ENCODE data around the gene DENND6A.

DENND6A gene

GRCh38 chr3:57692396-57693147, at the start of gene DENND6A:
Gene DENND6A, minus strand, starts transcription at chr3:57693077. Its CDS starts 59 bp downstream, at chr3:57693018.
- TF ChIP-seq, protein P1, sequence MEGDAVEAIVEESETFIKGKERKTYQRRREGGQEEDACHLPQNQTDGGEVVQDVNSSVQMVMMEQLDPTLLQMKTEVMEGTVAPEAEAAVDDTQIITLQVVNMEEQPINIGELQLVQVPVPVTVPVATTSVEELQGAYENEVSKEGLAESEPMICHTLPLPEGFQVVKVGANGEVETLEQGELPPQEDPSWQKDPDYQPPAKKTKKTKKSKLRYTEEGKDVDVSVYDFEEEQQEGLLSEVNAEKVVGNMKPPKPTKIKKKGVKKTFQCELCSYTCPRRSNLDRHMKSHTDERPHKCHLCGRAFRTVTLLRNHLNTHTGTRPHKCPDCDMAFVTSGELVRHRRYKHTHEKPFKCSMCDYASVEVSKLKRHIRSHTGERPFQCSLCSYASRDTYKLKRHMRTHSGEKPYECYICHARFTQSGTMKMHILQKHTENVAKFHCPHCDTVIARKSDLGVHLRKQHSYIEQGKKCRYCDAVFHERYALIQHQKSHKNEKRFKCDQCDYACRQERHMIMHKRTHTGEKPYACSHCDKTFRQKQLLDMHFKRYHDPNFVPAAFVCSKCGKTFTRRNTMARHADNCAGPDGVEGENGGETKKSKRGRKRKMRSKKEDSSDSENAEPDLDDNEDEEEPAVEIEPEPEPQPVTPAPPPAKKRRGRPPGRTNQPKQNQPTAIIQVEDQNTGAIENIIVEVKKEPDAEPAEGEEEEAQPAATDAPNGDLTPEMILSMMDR (IDR thresholded peaks at IDR 0.05; ENCODE audit: borderline replicate concordance, control extremely low read depth, extremely low read depth, insufficient read depth, missing control alignments), result no peak
- in situ Hi-C loops (cut with MboI; ENCODE audit: low sequenced_read_pairs, unreplicated experiment), result no loop called here
- DNase-seq (ENCODE audit: low spot score), result peak; percentile 98

DNA sequence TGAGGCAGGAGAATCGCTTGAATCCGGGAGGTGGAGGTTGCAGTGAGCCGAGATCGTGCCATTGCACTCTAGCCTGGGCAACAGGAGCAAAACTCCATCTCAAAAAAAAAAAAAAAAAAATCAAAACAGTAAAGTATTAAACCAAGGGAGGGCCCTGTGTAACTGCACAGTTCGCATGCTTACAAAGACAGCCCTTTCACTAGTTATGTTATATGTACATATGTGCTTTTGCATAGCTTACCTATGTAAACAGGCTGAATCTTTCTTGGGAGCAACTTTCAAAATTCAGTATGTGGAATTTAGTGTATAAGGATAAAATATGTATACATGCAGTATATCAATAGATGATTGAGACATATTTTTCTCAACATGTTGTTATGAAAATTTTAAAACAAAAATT, 47.1 kb upstream of the DENND6A start:
- in situ Hi-C loops (cut with MboI; ENCODE audit: low sequenced_read_pairs, unreplicated experiment), result no loop called here
- TF ChIP-seq, protein P1 (IDR thresholded peaks at IDR 0.05; ENCODE audit: borderline replicate concordance, control extremely low read depth, extremely low read depth, insufficient read depth, missing control alignments), result no peak

GRCh38 chr3:57738391-57738790, 45.5 kb upstream of the DENND6A start:
- no peak for DNase-seq (ENCODE audit: low spot score)
- TF ChIP-seq, protein P1 (IDR thresholded peaks at IDR 0.05; ENCODE audit: borderline replicate concordance, control extremely low read depth, extremely low read depth, insufficient read depth, missing control alignments), result no peak
- in situ Hi-C loops (cut with MboI; ENCODE audit: low sequenced_read_pairs, unreplicated experiment), result no loop called here

More for the DNA sequence above, 47.1 kb upstream of the DENND6A start:
- no peak for DNase-seq (ENCODE audit: low spot score)

DNA sequence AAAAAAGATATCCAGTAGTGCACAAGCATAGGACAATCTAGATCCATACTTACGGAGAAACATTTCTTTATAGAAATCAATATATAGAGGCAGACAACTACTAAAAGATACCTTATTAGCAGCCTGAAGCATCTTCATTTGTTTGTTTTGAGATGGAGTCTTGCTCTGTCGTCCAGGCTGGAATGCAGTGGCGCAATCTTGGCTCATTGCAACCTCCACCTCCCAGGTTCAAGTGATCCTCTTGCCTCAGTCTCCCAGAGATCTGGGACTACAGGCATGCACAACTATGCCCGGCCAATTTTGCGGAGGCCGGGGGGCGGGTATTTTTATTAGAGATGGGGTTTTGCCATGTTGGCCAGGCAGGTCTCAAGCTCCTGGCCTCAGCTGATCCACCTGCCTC, 45.0 kb upstream of the DENND6A start:
- in situ Hi-C loops (cut with MboI; ENCODE audit: low sequenced_read_pairs, unreplicated experiment), result no loop called here
- DNase-seq (ENCODE audit: low spot score), result no peak
- TF ChIP-seq, protein P1 (IDR thresholded peaks at IDR 0.05; ENCODE audit: borderline replicate concordance, control extremely low read depth, extremely low read depth, insufficient read depth, missing control alignments), result no peak

GRCh38 chr3:57735405-57735804, 42.5 kb upstream of the DENND6A start:
- in situ Hi-C loops (cut with MboI; ENCODE audit: low sequenced_read_pairs, unreplicated experiment), result no loop called here
- TF ChIP-seq, protein P1 (IDR thresholded peaks at IDR 0.05; ENCODE audit: borderline replicate concordance, control extremely low read depth, extremely low read depth, insufficient read depth, missing control alignments), result no peak
- no peak for DNase-seq (ENCODE audit: low spot score)

DNA sequence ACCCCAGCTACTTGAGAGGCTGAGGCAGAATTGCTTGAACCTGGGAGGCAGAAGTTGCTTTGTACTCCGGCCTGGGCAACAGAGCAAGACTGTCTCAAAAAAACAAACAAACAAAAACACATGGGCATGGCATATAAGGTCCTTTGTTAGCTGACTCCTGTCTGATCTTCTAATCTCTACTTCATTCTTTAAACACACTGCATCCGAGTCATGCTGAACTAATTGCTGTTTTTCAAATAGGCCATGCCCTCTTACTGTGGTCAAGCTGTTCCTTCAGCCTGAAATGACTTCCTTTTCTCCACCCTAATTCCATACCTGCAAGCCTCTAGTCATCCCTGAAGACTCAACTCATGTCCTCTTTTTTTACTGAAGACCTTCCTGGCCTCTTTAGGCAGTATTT, 40.9 kb upstream of the DENND6A start:
- no peak for DNase-seq (ENCODE audit: low spot score)
- TF ChIP-seq, protein P1 (IDR thresholded peaks at IDR 0.05; ENCODE audit: borderline replicate concordance, control extremely low read depth, extremely low read depth, insufficient read depth, missing control alignments), result no peak
- in situ Hi-C loops (cut with MboI; ENCODE audit: low sequenced_read_pairs, unreplicated experiment), result no loop called here

Measured in GM13976 (cell line).